Lung (tissue), 12 donors: ENCODE results near the gene TRIM32. TPM values are rescaled to one million over a fixed set of nuclear protein-coding genes. Genes with fewer than 3 reads are reported as not detected.

Experiments used
- ATAC-seq: fragments of 200-7000 bp; cut with Tn5 transposase; one replicate; pipeline ENCODE4 v1.9.1; 2020; ENCODE audit warnings: moderate number of reproducible peaks; ENCODE audit not compliant: insufficient read depth, low FRiP score
- DNase-seq, 3 donors: peaks; one replicate each; pipeline ENCODE4 v3.0.0-alpha.2; 2013 to 2017
- H3K27ac ChIP-seq, 2 donors: one replicate each; pipeline ENCODE4 v1.5.1; 2013; ENCODE audit warnings: mild to moderate bottlenecking in 2 of 2, moderate library complexity in 2 of 2, control low read depth in 1 of 2, inconsistent platforms in 1 of 2, low read depth in 1 of 2, low read length in 1 of 2
- H3K27me3 ChIP-seq, 3 donors: one replicate each; pipeline ENCODE4 v1.5.1; 2013; ENCODE audit warnings: low read length in 2 of 3; ENCODE audit not compliant: control insufficient read depth in 3 of 3, insufficient read depth in 3 of 3
- H3K36me3 ChIP-seq, 4 donors: one replicate each; pipeline ENCODE4 v1.5.1; 2013; ENCODE audit warnings: low read length in 4 of 4, mild to moderate bottlenecking in 1 of 4, moderate library complexity in 1 of 4; ENCODE audit not compliant: control insufficient read depth in 4 of 4, insufficient read depth in 4 of 4
- H3K4me1 ChIP-seq, 5 donors: one replicate each; pipeline ENCODE4 v1.5.1; 2013; ENCODE audit warnings: low read length in 5 of 5, mild to moderate bottlenecking in 2 of 5, moderate library complexity in 1 of 5; ENCODE audit not compliant: control insufficient read depth in 5 of 5, insufficient read depth in 5 of 5
- H3K4me3 ChIP-seq: one replicate; pipeline ENCODE4 v1.5.1; 2013; ENCODE audit warnings: mild to moderate bottlenecking, control low read depth, moderate library complexity
- H3K9ac ChIP-seq, 2 donors: one replicate each; pipeline ENCODE4 v1.5.1; 2013; ENCODE audit warnings: low read length in 2 of 2, control low read depth in 1 of 2; ENCODE audit not compliant: insufficient read depth in 1 of 2
- H3K9me3 ChIP-seq, 4 donors: one replicate each; pipeline ENCODE4 v1.5.1; 2013; ENCODE audit warnings: low read length in 3 of 4, mild to moderate bottlenecking in 1 of 4, moderate library complexity in 1 of 4; ENCODE audit not compliant: control insufficient read depth in 4 of 4, insufficient read depth in 3 of 4
- WGBS, 2 donors: extraction: QIAGEN DNeasy Blood & Tissue Kit; methylation state at CpG; one replicate each; pipeline ENCODE4 v1.1.7; 2013; 5-methylcytosine and 5-hydroxymethylcytosine counted together
- polyA plus RNA-seq, 2 donors: library from polyadenylated mRNA; stranded (reverse); fragments of 200-250 nt; gene quantifications; one replicate each; pipeline ENCODE4 v1.2.1, GENCODE V29; 2013
- total RNA-seq, 2 donors: library from RNA; depleted of rRNA in 1 of 2; stranded (reverse); fragments of >200 nt in 1 of 2; gene quantifications; one replicate each; pipeline ENCODE4 v1.2.1, GENCODE V29; 2014 to 2021
- TF ChIP-seq, protein P1 (sequence below): IDR thresholded peaks from 2 replicates; pipeline ENCODE4 v1.5.1; 2012; ENCODE audit warnings: mild to moderate bottlenecking; ENCODE audit errors: control extremely low read depth, extremely low read depth
- donor health status: control.
- donor health status: control.
- donor health status: Bipolar disorder and iron deficiency.
- donor health status: healthy.
- donor health status: DM: yes; HTN: yes; CAD: no.

Gene TRIM32
- total and polyA plus RNA-seq, 4 donors = 2.7 to 20.2 (median 12.1) TPM

DNA sequence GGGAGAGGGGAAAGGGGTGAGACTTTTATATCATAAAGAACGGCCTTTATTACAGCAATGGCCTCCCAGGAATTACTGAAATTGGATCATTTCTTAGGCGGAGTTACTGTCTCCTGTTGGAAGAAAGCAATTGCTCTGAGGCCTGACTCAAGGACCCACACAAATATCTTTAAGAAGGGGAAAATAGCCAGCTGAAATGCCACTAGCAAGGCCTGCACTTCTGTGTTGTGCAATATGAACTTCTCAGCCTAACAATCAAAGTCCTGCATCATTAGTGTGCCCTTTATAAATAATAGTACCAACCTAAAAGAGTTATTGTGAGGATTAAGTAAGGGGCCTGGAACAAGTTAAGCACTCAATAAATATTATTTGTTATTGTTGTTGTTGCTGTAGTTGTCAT, 30.1 kb upstream of the TRIM32 start:
- DNase-seq (peak in 2 of 3 donors; percentile 23 to 48), ATAC-seq (no peak)
- TF ChIP-seq, protein P1, sequence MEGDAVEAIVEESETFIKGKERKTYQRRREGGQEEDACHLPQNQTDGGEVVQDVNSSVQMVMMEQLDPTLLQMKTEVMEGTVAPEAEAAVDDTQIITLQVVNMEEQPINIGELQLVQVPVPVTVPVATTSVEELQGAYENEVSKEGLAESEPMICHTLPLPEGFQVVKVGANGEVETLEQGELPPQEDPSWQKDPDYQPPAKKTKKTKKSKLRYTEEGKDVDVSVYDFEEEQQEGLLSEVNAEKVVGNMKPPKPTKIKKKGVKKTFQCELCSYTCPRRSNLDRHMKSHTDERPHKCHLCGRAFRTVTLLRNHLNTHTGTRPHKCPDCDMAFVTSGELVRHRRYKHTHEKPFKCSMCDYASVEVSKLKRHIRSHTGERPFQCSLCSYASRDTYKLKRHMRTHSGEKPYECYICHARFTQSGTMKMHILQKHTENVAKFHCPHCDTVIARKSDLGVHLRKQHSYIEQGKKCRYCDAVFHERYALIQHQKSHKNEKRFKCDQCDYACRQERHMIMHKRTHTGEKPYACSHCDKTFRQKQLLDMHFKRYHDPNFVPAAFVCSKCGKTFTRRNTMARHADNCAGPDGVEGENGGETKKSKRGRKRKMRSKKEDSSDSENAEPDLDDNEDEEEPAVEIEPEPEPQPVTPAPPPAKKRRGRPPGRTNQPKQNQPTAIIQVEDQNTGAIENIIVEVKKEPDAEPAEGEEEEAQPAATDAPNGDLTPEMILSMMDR = no peak
- Histone ChIP-seq H3K9ac (no peak overlapping the region), H3K4me1 (peaks cover 0 to 10% (median 5%) of the 10 kb centered on the region in 5 donors), H3K36me3 (no peaks in the 10 kb centered on the region), H3K27ac (no peak overlapping the region), H3K9me3 (no peaks in the 10 kb centered on the region), H3K27me3 (no peaks in the 10 kb centered on the region), H3K4me3 (no peak overlapping the region)
- 69 to 86% methylated on average over 2 of the region's 2 CpGs for WGBS, 2 donors

DNA sequence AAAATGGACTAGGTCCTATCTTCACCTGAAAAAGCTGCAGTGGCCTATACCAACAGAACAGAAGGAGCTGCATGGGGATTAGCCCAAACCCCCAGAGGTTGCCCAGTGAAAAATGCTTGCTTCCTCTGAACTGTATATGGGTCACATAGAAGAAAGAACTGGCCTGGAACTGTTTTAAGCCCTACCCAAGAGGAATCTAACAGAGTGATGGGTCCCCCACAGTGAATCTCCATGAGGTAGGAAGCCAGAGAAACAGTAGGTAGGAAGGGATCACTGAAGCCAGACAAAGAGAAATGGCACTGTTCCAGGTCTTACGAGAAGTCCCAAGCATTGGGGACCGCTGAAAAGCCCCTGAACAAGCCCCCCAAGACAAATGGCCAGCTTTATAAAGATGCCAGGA, 28.8 kb upstream of the TRIM32 start:
- TF ChIP-seq, protein P1 = no peak
- 90 to 96% methylated on average over 2 of the region's 2 CpGs for WGBS, 2 donors

DNA sequence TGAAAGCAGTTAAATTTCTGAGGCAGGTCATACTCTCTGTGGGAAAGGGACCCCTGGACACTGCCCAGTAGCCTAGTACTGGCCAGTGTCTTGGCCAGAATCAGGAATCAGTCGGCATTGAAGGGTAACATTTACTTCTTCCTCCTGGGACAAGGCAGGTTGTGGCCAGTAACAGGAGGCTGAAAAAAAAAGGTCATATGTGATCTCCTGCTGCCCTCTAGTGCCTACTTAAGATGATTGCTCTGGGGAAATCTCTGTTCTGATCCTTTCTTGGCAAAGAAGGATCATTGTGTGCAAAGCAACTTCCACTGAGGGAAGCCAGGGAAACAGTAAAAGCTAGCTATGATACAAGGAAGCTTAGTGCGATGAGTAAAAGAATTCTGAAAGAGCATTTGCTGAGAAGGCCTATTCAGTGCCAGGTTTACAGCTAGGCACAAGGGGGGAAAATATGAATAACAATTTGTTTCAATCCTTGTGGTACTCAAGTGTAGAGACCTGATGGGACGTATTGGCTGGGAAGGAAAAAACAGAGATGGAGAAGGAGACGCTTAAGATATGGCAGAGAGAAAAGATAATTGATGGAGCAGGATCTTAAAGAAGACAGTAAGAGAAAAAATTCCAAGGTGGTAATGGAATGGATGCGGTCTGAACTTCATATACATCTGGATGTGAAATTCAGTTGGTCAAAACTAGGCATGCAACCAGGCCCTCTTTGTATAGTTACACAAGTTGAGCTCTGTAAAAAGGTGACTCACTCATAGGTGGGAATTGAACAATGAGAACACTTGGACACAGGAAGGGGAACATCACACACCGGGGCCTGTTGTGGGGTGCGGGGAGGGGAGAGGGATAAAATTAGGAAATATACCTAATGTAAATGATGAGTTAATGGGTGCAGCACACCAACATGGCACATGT, 25.8 kb upstream of the TRIM32 start:
- no peak overlapping the region for H3K4me3 ChIP-seq
- no peak overlapping the region for H3K9ac ChIP-seq
- ATAC-seq (peak; percentile 64), DNase-seq (peak; percentile 32 to 93 (median 84))
- peaks cover 0 to 21% (median 5%) of the 10 kb centered on the region in 5 donors for H3K4me1 ChIP-seq
- no peaks in the 10 kb centered on the region for H3K36me3 ChIP-seq
- 67 to 68% methylated on average over 7 of the region's 7 CpGs for WGBS, 2 donors
- no peaks in the 10 kb centered on the region for H3K27me3 ChIP-seq
- no peak overlapping the region for H3K27ac ChIP-seq
- TF ChIP-seq, protein P1 = peak; percentile 60
- no peaks in the 10 kb centered on the region for H3K9me3 ChIP-seq

More for the DNA sequence above, 28.8 kb upstream of the TRIM32 start:
- Histone ChIP-seq H3K9me3 (no peaks in the 10 kb centered on the region), H3K9ac (no peak overlapping the region), H3K27ac (no peak overlapping the region), H3K4me3 (no peak overlapping the region), H3K27me3 (no peaks in the 10 kb centered on the region), H3K4me1 (peaks cover 0 to 20% (median 6%) of the 10 kb centered on the region in 5 donors), H3K36me3 (no peaks in the 10 kb centered on the region)
- DNase-seq = no peak
- no peak for ATAC-seq
